OCI-LY1 (cell line): Measurements from ENCODE around the gene AKAP3.

Source experiments
- H2AFZ ChIP-seq: fragments of 200-600 bp; sonication (generic), shearing (Covaris generic); 2 replicates; pipeline ENCODE4 v1.6.0; 2014; ENCODE audit warnings: antibody characterized with exemption, mild to moderate bottlenecking, low read length
- H3F3A ChIP-seq: fragments of 200-600 bp; sonication (generic), shearing (Covaris generic); 2 replicates; pipeline ENCODE4 v1.6.0; 2014; ENCODE audit warnings: mild to moderate bottlenecking, antibody characterized with exemption, low read length, moderate library complexity; ENCODE audit not compliant: insufficient read depth
- H3K27ac ChIP-seq: fragments of 200-600 bp; sonication (generic); 2 replicates; pipeline ENCODE4 v1.5.1; 2014; ENCODE audit warnings: low read length, mixed run types, mild to moderate bottlenecking, low read depth; ENCODE audit not compliant: poor library complexity, severe bottlenecking
- H3K27me3 ChIP-seq: fragments of 200-600 bp; sonication (generic); 2 replicates; pipeline ENCODE4 v1.6.0; 2014; ENCODE audit warnings: antibody characterized with exemption, mild to moderate bottlenecking, low read length, moderate library complexity; ENCODE audit not compliant: insufficient read depth
- H3K36me3 ChIP-seq: fragments of 200-600 bp; sonication (generic); 2 replicates; pipeline ENCODE4 v1.6.1; 2014; ENCODE audit warnings: mild to moderate bottlenecking, antibody characterized with exemption, low read length, moderate library complexity, mixed read lengths; ENCODE audit not compliant: insufficient read depth
- H3K4me1 ChIP-seq: fragments of 200-600 bp; sonication (generic); 2 replicates; pipeline ENCODE4 v1.5.1; 2014; ENCODE audit warnings: mild to moderate bottlenecking, low read length, moderate library complexity; ENCODE audit not compliant: insufficient read depth, severe bottlenecking
- H3K4me2 ChIP-seq: fragments of 200-600 bp; sonication (generic), shearing (Covaris generic); 2 replicates; pipeline ENCODE4 v1.6.1; 2014; ENCODE audit warnings: low read length
- H3K4me3 ChIP-seq: fragments of 200-600 bp; sonication (generic); 2 replicates; pipeline ENCODE4 v1.5.1; 2014; ENCODE audit warnings: low read length, low read depth, mild to moderate bottlenecking, mixed read lengths; ENCODE audit not compliant: poor library complexity, severe bottlenecking
- H3K79me2 ChIP-seq: fragments of 200-600 bp; shearing (Covaris generic); 2 replicates; pipeline ENCODE4 v1.6.1; 2016; ENCODE audit warnings: mixed run types, low read length, mixed read lengths; ENCODE audit not compliant: insufficient read depth
- H3K9ac ChIP-seq: fragments of 200-600 bp; sonication (generic), shearing (Covaris generic); 2 replicates; pipeline ENCODE4 v1.6.1; 2014; ENCODE audit warnings: mild to moderate bottlenecking, low read length, mixed read lengths
- H3K9me2 ChIP-seq: fragments of 200-600 bp; sonication (generic), shearing (Covaris generic); 2 replicates; pipeline ENCODE4 v1.6.1; 2014; ENCODE audit warnings: low read depth, mild to moderate bottlenecking, low read length, mixed read lengths
- H3K9me3 ChIP-seq: fragments of 200-600 bp; shearing (Covaris generic); 2 replicates; pipeline ENCODE4 v1.6.1; 2014; ENCODE audit warnings: low read length, mixed read lengths
- H4K20me1 ChIP-seq: fragments of 200-600 bp; sonication (generic), shearing (Covaris generic); 2 replicates; pipeline ENCODE4 v1.6.0; 2016; ENCODE audit warnings: mild to moderate bottlenecking, low read length; ENCODE audit not compliant: insufficient read depth
- EZH2 ChIP-seq: fragments of 200-600 bp; sonication (generic), shearing (Covaris generic); IDR thresholded peaks from 2 replicates; pipeline ENCODE4 v1.8.0; 2017; ENCODE audit warnings: borderline replicate concordance, mixed run types, mild to moderate bottlenecking, antibody characterized with exemption, low read length, moderate library complexity, mixed read lengths
- TF ChIP-seq, protein P1 (sequence below): fragments of 200-600 bp; sonication (generic), shearing (Covaris generic); IDR thresholded peaks from 2 replicates; pipeline ENCODE4 v1.5.1; 2017; ENCODE audit warnings: mild to moderate bottlenecking, antibody characterized with exemption, low read length, moderate library complexity, mixed read lengths

AKAP3 gene

GRCh38 chr12:4630262-4630661 is 18.6 kb downstream of the AKAP3 start:
- Histone ChIP-seq H3K27ac (no peak overlapping the region), H3K9me2 (no peaks in the 10 kb centered on the region), H4K20me1 (no peaks in the 10 kb centered on the region), H3K27me3 (no peaks in the 10 kb centered on the region), H3K9me3 (no peaks in the 10 kb centered on the region), H2AFZ (no peak overlapping the region), H3K36me3 (no peaks in the 10 kb centered on the region), H3K4me3 (no peak overlapping the region), H3F3A (no peaks in the 10 kb centered on the region), H3K9ac (no peak overlapping the region), H3K4me2 (no peak overlapping the region), H3K79me2 (no peaks in the 10 kb centered on the region), H3K4me1 (no peaks in the 10 kb centered on the region)
- TF ChIP-seq, protein P1, sequence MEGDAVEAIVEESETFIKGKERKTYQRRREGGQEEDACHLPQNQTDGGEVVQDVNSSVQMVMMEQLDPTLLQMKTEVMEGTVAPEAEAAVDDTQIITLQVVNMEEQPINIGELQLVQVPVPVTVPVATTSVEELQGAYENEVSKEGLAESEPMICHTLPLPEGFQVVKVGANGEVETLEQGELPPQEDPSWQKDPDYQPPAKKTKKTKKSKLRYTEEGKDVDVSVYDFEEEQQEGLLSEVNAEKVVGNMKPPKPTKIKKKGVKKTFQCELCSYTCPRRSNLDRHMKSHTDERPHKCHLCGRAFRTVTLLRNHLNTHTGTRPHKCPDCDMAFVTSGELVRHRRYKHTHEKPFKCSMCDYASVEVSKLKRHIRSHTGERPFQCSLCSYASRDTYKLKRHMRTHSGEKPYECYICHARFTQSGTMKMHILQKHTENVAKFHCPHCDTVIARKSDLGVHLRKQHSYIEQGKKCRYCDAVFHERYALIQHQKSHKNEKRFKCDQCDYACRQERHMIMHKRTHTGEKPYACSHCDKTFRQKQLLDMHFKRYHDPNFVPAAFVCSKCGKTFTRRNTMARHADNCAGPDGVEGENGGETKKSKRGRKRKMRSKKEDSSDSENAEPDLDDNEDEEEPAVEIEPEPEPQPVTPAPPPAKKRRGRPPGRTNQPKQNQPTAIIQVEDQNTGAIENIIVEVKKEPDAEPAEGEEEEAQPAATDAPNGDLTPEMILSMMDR, result no peak
- TF ChIP-seq EZH2, result no peak

- Histone ChIP-seq H3K9me3 (no peaks in the 10 kb centered on the region), H3K9me2 (no peaks in the 10 kb centered on the region), H3K9ac (no peak overlapping the region), H3K36me3 (no peaks in the 10 kb centered on the region), H3K4me3 (no peak overlapping the region), H3F3A (no peaks in the 10 kb centered on the region), H3K4me2 (no peak overlapping the region), H3K79me2 (no peaks in the 10 kb centered on the region), H3K4me1 (no peaks in the 10 kb centered on the region), H3K27me3 (0 out of 2 replicates have a peak, but pooled peaks cover 2% of the 10 kb centered on the region), H3K27ac (no peak overlapping the region), H2AFZ (no peak overlapping the region), H4K20me1 (no peaks in the 10 kb centered on the region)
- TF ChIP-seq EZH2, result no peak
- TF ChIP-seq, protein P1, result no peak
Observed at GRCh38 chr12:4628406-4628805, 20.4 kb downstream of the AKAP3 start.

DNA sequence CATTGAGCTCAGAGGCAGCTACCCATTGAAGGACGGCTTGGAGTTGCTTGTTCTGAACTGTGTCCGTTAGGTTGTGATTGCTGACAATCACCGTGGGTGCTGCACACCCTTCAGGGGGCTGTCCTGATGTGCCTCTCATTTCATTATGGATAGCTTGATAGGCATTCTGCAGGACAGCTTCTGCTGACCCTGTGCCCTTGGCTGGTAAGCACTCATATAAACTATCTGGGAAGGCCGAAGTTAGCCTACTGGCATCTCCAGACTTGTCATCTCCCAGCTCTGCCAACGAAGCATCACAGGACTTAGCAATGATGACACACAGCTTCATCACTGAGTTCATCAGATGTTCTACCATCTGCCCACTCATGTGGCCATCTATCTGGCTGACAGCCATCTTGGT is 22.3 kb downstream of the AKAP3 start:
- no peak overlapping the region for H3K4me3 ChIP-seq
- H3K27me3 ChIP-seq, result 0 out of 2 replicates have a peak, but pooled peaks cover 3% of the 10 kb centered on the region
- H3K9ac ChIP-seq, result no peak overlapping the region
- H3F3A ChIP-seq, result no peaks in the 10 kb centered on the region
- no peaks in the 10 kb centered on the region for H3K9me3 ChIP-seq
- H3K4me2 ChIP-seq, result no peak overlapping the region
- no peaks in the 10 kb centered on the region for H3K79me2 ChIP-seq
- H3K36me3 ChIP-seq, result no peaks in the 10 kb centered on the region
- H3K27ac ChIP-seq, result no peak overlapping the region
- H4K20me1 ChIP-seq, result no peaks in the 10 kb centered on the region
- TF ChIP-seq, protein P1, result no peak
- no peak for TF ChIP-seq EZH2
- H2AFZ ChIP-seq, result no peak overlapping the region
- no peaks in the 10 kb centered on the region for H3K4me1 ChIP-seq
- no peaks in the 10 kb centered on the region for H3K9me2 ChIP-seq
